ENCODE results near the gene SHB.
A peak's percentile ranks its signal among the peaks of the same experiment; 100 is the strongest.

Gene SHB

GRCh38 chr9:37923118-37923795, 145.8 kb downstream of the SHB start:
- no peak for DNase-seq (ENCODE audit: extremely low read depth in 1 of 2, low read depth in 1 of 2)

DNA sequence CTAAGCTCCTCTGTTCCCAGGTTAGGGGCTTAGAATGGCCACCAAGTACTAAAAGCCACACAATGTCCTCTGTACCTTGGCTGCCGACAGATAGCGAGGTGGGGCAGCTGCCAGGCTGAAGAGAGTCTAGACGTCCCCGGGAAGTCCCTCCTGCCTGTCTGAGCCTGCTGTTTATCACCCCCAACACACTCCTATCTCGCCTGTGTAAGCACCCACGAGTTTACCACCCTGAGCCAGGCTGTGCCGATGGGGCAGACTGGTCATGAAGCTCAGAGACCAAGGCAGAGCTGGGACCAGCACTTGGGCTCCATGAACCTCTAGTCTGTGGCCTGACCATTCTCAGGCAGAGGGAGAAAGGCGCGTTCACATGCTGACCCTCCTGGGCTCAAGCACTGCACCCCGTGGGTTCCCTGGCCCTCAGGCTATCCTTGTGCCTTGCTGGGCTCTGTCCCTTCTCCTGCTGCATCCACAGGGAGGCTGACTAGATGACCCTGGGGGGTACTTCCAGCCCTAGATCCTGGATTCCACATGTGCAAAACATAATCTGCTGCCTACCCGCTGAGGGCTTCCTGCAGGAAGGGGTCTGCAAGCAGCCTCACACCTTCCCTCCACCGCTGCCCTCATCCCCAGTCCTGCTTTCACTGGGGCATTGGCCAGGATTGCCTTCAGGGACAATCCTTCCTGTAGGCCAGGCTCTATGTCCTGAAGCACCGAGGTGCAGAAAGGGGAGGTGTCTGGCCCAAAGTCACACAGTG, 146.5 kb downstream of the SHB start:
- DNase-seq (ENCODE audit: extremely low read depth in 1 of 2, low read depth in 1 of 2): no peak

DNA sequence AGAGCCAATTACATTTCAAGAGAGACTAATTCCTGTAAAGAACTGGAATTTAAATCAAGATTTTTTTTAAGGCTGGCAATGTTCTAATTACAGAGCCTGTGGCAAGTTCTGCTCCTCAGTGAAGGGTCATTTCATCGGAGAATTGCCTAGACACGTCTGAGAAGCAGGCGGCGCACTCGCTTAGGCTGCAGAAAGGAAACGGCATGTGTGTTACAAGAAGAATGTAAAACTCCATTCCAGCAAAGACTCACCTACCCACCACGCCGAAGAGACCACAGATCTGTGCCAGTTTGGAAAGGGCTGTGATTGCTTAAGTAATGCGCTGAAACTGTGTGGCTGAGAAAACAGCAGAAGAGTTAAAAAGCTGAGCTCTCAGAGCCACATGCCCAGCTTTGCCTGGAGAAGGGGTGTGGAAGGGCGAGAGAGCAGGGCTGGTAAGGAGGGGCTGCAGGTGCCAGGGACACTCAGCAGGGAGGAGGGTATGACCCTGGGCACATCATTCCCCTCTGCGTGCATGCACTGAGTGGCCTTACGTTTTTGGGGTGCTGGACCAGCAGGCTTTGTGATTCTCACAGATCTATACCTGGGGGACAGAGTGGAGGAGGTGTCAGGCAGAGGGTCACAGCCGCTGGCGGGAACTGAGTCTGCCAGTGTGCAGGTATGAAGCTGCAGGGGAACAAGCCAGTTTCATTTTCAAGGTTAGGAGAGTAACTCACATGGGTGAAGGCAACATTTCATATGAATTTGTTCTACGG, 147.3 kb downstream of the SHB start:
- no peak for DNase-seq (ENCODE audit: extremely low read depth in 1 of 2, low read depth in 1 of 2)

- no peak for DNase-seq (ENCODE audit: extremely low read depth in 1 of 2, low read depth in 1 of 2)
These were observed 147.9 kb downstream of the SHB start for GRCh38 chr9:37921168-37921510.

DNA sequence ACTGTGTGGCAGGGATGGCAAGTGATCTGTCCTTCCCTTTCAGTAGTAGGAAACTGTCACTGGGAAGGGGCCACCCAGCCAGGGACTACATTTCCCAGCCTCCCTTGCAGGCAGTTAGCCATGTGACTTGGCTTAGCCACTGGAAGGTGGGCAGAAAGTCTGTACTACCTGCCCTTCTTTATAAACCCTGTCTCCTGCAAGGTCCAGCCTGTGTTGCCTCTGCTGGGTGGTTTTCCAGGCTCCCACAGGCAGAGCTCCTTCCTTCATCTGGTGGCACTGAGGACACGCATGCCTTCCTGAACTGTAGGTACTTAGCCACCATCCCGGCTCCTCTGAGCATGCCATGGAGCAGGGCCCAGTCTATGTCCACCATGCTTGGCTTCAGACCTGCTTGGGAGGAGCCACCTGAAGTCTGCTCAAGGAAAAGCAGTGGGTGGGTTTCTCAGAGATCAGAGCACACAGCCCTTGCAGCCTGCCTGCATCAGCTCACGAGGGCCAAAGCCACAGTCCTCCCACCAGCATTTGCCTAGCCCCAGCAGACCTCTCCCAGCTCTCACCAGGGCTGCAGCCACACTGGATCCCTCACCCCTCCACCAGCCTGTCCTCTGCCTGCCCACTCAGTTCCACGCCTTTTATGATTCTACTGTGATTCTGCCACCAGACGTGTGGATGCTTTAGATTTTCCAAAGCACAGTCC, 148.4 kb downstream of the SHB start:
- DNase-seq (ENCODE audit: extremely low read depth in 1 of 2, low read depth in 1 of 2): no peak

DNA sequence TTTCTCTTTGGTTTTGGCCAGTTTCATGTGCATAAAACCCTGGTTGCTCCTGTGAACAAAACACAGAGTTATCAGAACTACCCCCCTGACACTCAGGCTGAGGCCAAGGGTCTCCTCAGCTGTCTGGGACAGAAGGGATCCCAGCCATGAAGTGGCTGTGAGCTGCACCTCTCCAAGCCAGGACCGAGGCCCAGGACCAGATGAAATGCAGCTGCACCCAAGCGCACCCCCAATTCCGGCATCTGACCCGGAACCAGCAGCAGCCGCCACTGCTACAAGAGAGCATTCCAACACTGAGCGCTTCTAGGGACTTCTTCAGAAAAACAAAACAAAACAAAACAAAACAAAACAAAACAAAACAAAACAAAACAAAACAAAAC, 149.1 kb downstream of the SHB start:
- no peak for DNase-seq (ENCODE audit: extremely low read depth in 1 of 2, low read depth in 1 of 2)

GRCh38 chr9:37919246-37919955, 149.6 kb downstream of the SHB start:
- no peak for DNase-seq (ENCODE audit: extremely low read depth in 1 of 2, low read depth in 1 of 2)

GRCh38 chr9:37918665-37919170, 150.3 kb downstream of the SHB start:
- no peak for DNase-seq (ENCODE audit: extremely low read depth in 1 of 2, low read depth in 1 of 2)

GRCh38 chr9:37917801-37918664, 151.0 kb downstream of the SHB start:
- no peak for DNase-seq (ENCODE audit: extremely low read depth in 1 of 2, low read depth in 1 of 2)

DNA sequence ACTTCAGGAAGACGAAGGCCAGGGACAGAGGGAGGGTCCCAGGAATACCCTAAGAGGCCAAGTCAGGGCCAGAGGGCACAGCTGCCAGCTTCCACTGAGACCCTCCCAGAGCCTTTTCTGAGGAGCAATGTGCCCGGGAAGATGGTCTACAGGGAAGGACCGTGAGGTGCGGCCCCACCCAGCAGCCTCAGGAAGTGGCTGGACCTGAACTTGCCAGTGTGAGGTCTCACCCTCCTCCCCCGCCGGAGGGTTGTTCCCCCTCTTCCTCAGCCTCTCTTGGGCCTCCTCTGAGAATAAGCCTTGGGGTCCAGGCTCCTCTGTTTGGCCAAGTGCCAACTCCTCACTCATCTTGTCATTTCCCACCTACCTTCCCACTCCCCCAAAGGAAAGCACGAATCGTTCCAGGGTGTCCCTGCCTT, 151.7 kb downstream of the SHB start:
- DNase-seq (ENCODE audit: extremely low read depth in 1 of 2, low read depth in 1 of 2): no peak

DNA sequence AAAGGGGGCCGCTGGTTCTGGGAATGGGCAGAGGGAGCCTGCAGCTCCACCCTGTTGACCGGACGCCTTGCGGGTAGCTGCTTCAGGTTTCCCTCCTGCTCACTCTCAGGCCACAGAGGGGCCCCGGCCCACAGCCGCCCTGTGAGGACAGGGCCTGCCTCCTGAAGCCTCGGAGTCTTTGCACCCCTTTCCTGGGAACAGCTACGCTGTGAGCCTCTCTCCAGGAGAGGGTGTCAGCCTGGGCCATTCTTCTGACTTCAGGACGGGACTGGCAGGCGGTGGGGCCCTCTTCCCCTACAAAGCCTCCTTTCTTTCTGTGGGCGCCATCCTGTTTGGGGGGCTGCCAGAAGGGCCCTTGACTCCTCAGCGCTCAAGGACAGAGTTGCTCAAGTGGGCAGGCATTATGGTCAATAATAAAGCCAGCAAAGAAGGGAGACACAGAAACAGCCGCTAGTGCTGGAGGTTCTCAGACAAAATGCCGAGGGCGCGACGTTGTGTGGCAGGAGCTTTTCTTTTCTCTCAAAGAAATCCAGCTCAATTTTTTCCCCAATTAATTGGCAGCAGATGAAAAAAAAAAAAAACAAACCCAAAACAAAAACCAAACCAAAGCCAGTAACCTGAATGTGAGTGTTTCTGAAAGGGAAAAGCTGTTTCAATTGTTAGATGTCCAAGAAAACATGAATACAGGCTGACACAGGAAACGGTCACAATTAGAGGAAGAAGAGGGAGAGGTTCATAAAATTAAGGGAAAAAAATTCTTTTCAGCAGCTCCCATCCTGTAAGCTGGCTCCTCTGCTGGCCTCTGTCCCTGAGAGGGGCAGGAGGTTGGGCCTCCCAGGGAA, 152.3 kb downstream of the SHB start:
- DNase-seq (ENCODE audit: extremely low read depth in 1 of 2, low read depth in 1 of 2): no peak

- DNase-seq (ENCODE audit: extremely low read depth in 1 of 2, low read depth in 1 of 2): no peak
These were observed 153.0 kb downstream of the SHB start for GRCh38 chr9:37915911-37916470.

- no peak for DNase-seq (ENCODE audit: extremely low read depth in 1 of 2, low read depth in 1 of 2)
These were observed 154.2 kb downstream of the SHB start for GRCh38 chr9:37914701-37915358.

DNA sequence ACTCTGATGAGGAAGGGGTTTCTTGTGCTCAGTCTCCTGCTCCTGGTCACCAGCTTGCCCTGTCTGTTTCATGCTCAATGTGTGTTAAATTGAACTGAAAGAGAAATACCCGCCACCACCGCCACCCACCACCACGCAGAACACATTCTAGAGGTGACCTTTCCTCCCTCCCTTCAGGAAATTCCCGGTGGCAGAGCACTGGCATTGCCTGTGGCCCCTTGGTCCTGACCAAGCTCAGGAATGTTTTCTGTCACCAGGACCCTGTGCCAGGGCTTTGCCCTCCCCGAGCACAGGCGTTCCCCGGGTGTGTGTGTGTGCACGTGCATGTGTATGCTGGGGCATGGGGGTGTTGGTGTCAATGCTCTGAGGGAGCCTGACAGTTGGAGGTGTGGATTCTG, 154.9 kb downstream of the SHB start:
- no peak for DNase-seq (ENCODE audit: extremely low read depth in 1 of 2, low read depth in 1 of 2)

GRCh38 chr9:37913480-37914153, 155.4 kb downstream of the SHB start:
- peak; percentile 50 to 57 for DNase-seq (ENCODE audit: extremely low read depth in 1 of 2, low read depth in 1 of 2)

DNA sequence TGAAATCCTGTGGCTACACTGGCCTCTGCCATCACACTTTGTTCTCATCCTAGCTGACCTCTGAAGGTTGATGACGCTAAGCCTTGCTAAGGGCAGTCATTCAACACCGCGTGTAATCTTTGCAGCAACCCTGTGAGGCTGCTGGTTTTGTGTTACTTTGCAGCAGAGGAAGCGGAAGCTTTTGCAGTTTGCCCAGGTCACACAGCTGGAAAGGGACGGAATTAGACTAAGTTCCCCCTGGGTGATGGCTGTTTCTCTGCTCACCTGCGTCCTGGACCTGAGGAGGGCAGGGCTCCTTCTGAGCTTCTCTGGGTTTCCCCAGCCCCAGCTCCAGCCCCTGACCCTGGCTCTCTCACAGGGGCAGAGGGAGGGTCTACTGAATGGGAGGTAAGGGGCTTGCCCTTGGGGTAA, 157.8 kb downstream of the SHB start:
- no peak for DNase-seq (ENCODE audit: extremely low read depth in 1 of 2, low read depth in 1 of 2)

GRCh38 chr9:37910271-37910670, 158.8 kb downstream of the SHB start:
- no peak for DNase-seq (ENCODE audit: extremely low read depth in 1 of 2, low read depth in 1 of 2)

Data from stimulated activated CD8-positive, alpha-beta memory T cell treated with anti-CD3 and anti-CD28 coated beads, Interleukin-7, amount 100 ng/mL, for 48 hours (primary cell).